HEK293 (cell line): ENCODE measurements around the gene SOCS1.

ENCODE experiments used
- BCL11A ChIP-seq: fragments of 450-650 bp; formaldehyde crosslinking; IDR thresholded peaks from 2 replicates; pipeline ENCODE4 v1.5.1; 2016; ENCODE audit warnings: low read depth, missing biosample characterization, missing genetic modification characterization
- GLI2 ChIP-seq: fragments of 450-650 bp; formaldehyde crosslinking; IDR thresholded peaks from 2 replicates; pipeline ENCODE4; 2017; ENCODE audit warnings: missing biosample characterization, missing genetic modification characterization, low read depth, borderline replicate concordance
- HOXA7 ChIP-seq: sonication (generic); formaldehyde crosslinking; IDR thresholded peaks from 2 replicates; pipeline ENCODE4 v1.8.1; 2022; ENCODE audit warnings: missing genetic modification reagents, borderline replicate concordance
- HOXC10 ChIP-seq: sonication (generic); formaldehyde crosslinking; IDR thresholded peaks from 2 replicates; pipeline ENCODE4 v1.8.1; 2023; ENCODE audit warnings: mild to moderate bottlenecking, missing genetic modification reagents
- KLF16 ChIP-seq: fragments of 450-650 bp; formaldehyde crosslinking; IDR thresholded peaks from 2 replicates; pipeline ENCODE4 v1.5.1; 2017; ENCODE audit warnings: missing biosample characterization, missing genetic modification characterization
- MEIS1 ChIP-seq: sonication (generic); formaldehyde crosslinking; IDR thresholded peaks from 2 replicates; pipeline ENCODE4 v1.8.1; 2022; ENCODE audit warnings: missing genetic modification reagents, mild to moderate bottlenecking, borderline replicate concordance
- OSR2 ChIP-seq: fragments of 450-650 bp; formaldehyde crosslinking; IDR thresholded peaks from 2 replicates; pipeline ENCODE4 v1.5.1; 2016; ENCODE audit warnings: missing biosample characterization, missing genetic modification characterization
- RBAK ChIP-seq: fragments of 450-650 bp; formaldehyde crosslinking; IDR thresholded peaks from 2 replicates; pipeline ENCODE4 v1.5.1; 2016; ENCODE audit warnings: missing biosample characterization, missing genetic modification characterization
- SP2 ChIP-seq: fragments of 450-650 bp; formaldehyde crosslinking; IDR thresholded peaks from 2 replicates; pipeline ENCODE4 v1.5.1; 2016; ENCODE audit warnings: missing biosample characterization, missing genetic modification characterization
- SP7 ChIP-seq: fragments of 450-650 bp; formaldehyde crosslinking; IDR thresholded peaks from 2 replicates; pipeline ENCODE4 v1.5.1; 2016; ENCODE audit warnings: missing biosample characterization, missing genetic modification characterization
- ZBTB1 ChIP-seq: fragments of 450-650 bp; formaldehyde crosslinking; IDR thresholded peaks from 2 replicates; pipeline ENCODE4 v1.5.1; 2016; ENCODE audit warnings: missing biosample characterization, missing genetic modification characterization
- ZBTB20 ChIP-seq: fragments of 450-650 bp; formaldehyde crosslinking; IDR thresholded peaks from 2 replicates; pipeline ENCODE4 v1.5.1; 2016; ENCODE audit warnings: missing biosample characterization, missing genetic modification characterization
- ZNF174 ChIP-seq: fragments of 450-650 bp; formaldehyde crosslinking; IDR thresholded peaks from 2 replicates; pipeline ENCODE4 v1.5.0; 2017; ENCODE audit warnings: missing biosample characterization, mild to moderate bottlenecking, missing genetic modification characterization
- ZNF184 ChIP-seq: fragments of 450-650 bp; IDR thresholded peaks from 2 replicates; pipeline ENCODE4 v1.5.1; 2018; ENCODE audit warnings: missing biosample characterization, mild to moderate bottlenecking, missing genetic modification characterization
- ZNF19 ChIP-seq: fragments of 450-650 bp; formaldehyde crosslinking; IDR thresholded peaks from 2 replicates; pipeline ENCODE4; 2016; ENCODE audit warnings: missing biosample characterization, missing genetic modification characterization, low read depth
- ZNF23 ChIP-seq: fragments of 450-650 bp; formaldehyde crosslinking; IDR thresholded peaks from 2 replicates; pipeline ENCODE4 v1.5.1; 2016; ENCODE audit warnings: missing biosample characterization, missing genetic modification characterization, borderline replicate concordance
- ZNF239 ChIP-seq: fragments of 450-650 bp; formaldehyde crosslinking; IDR thresholded peaks from 2 replicates; pipeline ENCODE4 v1.5.1; 2016; ENCODE audit warnings: missing biosample characterization, missing genetic modification characterization
- ZNF274 ChIP-seq, 2 experiments: fragments of 200-500 bp in 1 of 2; fragments of 450-650 bp in 1 of 2; sonication (Bioruptor generic) in 1 of 2; formaldehyde crosslinking in 1 of 2; IDR thresholded peaks; 2 replicates each; pipeline versions ENCODE4 v1.5.1 to v1.6.1; 2014 to 2016; ENCODE audit warnings: borderline replicate concordance in 1 of 2, inconsistent platforms in 1 of 2, low read length in 1 of 2, missing biosample characterization in 1 of 2, missing genetic modification characterization in 1 of 2
- ZNF311 ChIP-seq: fragments of 450-650 bp; formaldehyde crosslinking; IDR thresholded peaks from 2 replicates; pipeline ENCODE4 v1.5.1; 2017; ENCODE audit warnings: missing biosample characterization, missing genetic modification characterization, borderline replicate concordance
- ZNF324 ChIP-seq: fragments of 450-650 bp; formaldehyde crosslinking; IDR thresholded peaks from 2 replicates; pipeline ENCODE4 v1.5.1; 2016; ENCODE audit warnings: missing biosample characterization, missing genetic modification characterization
- ZNF350 ChIP-seq: fragments of 450-650 bp; formaldehyde crosslinking; IDR thresholded peaks from 2 replicates; pipeline ENCODE4 v1.5.0; 2017; ENCODE audit warnings: missing biosample characterization, mild to moderate bottlenecking, missing genetic modification characterization
- ZNF394 ChIP-seq: fragments of 450-650 bp; formaldehyde crosslinking; IDR thresholded peaks from 2 replicates; pipeline ENCODE4 v1.5.1; 2016; ENCODE audit warnings: missing biosample characterization, missing genetic modification characterization, mild to moderate bottlenecking, moderate library complexity, borderline replicate concordance
- ZNF548 ChIP-seq: fragments of 450-650 bp; formaldehyde crosslinking; IDR thresholded peaks from 2 replicates; pipeline ENCODE4 v1.5.1; 2016; ENCODE audit warnings: missing biosample characterization, missing genetic modification characterization
- ZNF585B ChIP-seq: fragments of 450-650 bp; formaldehyde crosslinking; IDR thresholded peaks from 2 replicates; pipeline ENCODE4 v1.5.1; 2016; ENCODE audit warnings: missing biosample characterization, missing genetic modification characterization
- ZNF629 ChIP-seq: fragments of 450-650 bp; formaldehyde crosslinking; IDR thresholded peaks from 2 replicates; pipeline ENCODE4 v1.5.1; 2017; ENCODE audit warnings: missing biosample characterization, missing genetic modification characterization
- ZNF664 ChIP-seq: fragments of 450-650 bp; formaldehyde crosslinking; IDR thresholded peaks from 2 replicates; pipeline ENCODE4 v1.5.1; 2016; ENCODE audit warnings: missing biosample characterization, missing genetic modification characterization
- ZNF670 ChIP-seq: fragments of 450-650 bp; formaldehyde crosslinking; IDR thresholded peaks from 2 replicates; pipeline ENCODE4 v1.5.1; 2016; ENCODE audit warnings: missing biosample characterization, missing genetic modification characterization, low read depth
- ZNF76 ChIP-seq: fragments of 450-650 bp; formaldehyde crosslinking; IDR thresholded peaks from 2 replicates; pipeline ENCODE4; 2016; ENCODE audit warnings: low read depth, missing biosample characterization, missing genetic modification characterization, borderline replicate concordance
- ZNF792 ChIP-seq: fragments of 450-650 bp; formaldehyde crosslinking; IDR thresholded peaks from 2 replicates; pipeline ENCODE4 v1.5.1; 2016; ENCODE audit warnings: missing biosample characterization, missing genetic modification characterization
- ZNF837 ChIP-seq: fragments of 450-650 bp; formaldehyde crosslinking; IDR thresholded peaks from 2 replicates; pipeline ENCODE4 v1.5.1; 2016; ENCODE audit warnings: missing biosample characterization, missing genetic modification characterization
- ZSCAN16 ChIP-seq: fragments of 450-650 bp; formaldehyde crosslinking; IDR thresholded peaks from 2 replicates; pipeline ENCODE4 v1.5.1; 2016; ENCODE audit warnings: missing biosample characterization, missing genetic modification characterization
- TF ChIP-seq, protein P1 (sequence below): fragments of 450-650 bp; formaldehyde crosslinking; IDR thresholded peaks from 2 replicates; pipeline ENCODE4 v1.5.1; 2016; ENCODE audit warnings: missing biosample characterization, missing genetic modification characterization, low read depth
- TF ChIP-seq, protein P2 (sequence below): fragments of 450-650 bp; formaldehyde crosslinking; IDR thresholded peaks from 2 replicates; pipeline ENCODE4 v1.5.1; 2017; ENCODE audit warnings: missing biosample characterization, missing genetic modification characterization
- TF ChIP-seq, protein P3 (sequence below): fragments of 450-650 bp; formaldehyde crosslinking; IDR thresholded peaks from 2 replicates; pipeline ENCODE4 v1.5.1; 2016; ENCODE audit warnings: missing biosample characterization, missing genetic modification characterization
- TF ChIP-seq, protein P4 (sequence below): fragments of 450-650 bp; formaldehyde crosslinking; IDR thresholded peaks from 2 replicates; pipeline ENCODE4 v1.5.1; 2017; ENCODE audit warnings: missing biosample characterization, missing genetic modification characterization

Gene SOCS1

DNA sequence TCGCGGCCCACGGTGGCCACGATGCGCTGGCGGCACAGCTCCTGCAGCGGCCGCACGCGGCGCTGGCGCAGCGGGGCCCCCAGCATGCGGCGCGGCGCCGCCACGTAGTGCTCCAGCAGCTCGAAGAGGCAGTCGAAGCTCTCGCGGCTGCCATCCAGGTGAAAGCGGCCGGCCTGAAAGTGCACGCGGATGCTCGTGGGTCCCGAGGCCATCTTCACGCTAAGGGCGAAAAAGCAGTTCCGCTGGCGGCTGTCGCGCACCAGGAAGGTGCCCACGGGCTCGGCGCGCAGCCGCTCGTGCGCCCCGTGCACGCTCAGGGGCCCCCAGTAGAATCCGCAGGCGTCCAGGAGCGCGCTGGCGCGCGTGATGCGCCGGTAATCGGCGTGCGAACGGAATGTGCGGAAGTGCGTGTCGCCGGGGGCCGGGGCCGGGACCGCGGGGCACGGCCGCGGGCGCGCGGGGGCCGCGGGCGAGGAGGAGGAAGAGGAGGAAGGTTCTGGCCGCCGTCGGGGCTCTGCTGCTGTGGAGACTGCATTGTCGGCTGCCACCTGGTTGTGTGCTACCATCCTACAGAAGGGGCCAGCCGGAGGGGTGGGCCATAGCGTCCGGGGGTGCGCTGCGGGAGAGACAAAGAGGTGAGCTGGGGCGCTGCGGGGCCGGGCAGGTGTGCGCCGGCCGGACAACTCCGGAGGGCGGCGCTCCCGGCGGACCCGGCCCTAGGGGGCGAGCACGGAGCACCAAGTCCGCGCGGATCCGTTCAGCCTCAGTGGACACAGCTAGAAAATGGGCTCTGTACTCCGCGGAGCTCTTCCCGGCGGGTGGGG, 879 bp downstream of the SOCS1 start (continued):
- TF ChIP-seq HOXC10 (CRISPR knock-in tag), result no peak
- no peak for TF ChIP-seq ZNF274 (IDR thresholded peaks at IDR 0.05; ENCODE audit: low read length)
- TF ChIP-seq ZNF274 (tag by site-specific recombination; IDR thresholded peaks at IDR 0.05; ENCODE audit: borderline replicate concordance), result no peak
- TF ChIP-seq HOXA7 (CRISPR knock-in tag), result no peak
- no peak for TF ChIP-seq ZNF670 (tag by site-specific recombination)
- TF ChIP-seq BCL11A (tag by site-specific recombination), result no peak
- TF ChIP-seq, protein P1, sequence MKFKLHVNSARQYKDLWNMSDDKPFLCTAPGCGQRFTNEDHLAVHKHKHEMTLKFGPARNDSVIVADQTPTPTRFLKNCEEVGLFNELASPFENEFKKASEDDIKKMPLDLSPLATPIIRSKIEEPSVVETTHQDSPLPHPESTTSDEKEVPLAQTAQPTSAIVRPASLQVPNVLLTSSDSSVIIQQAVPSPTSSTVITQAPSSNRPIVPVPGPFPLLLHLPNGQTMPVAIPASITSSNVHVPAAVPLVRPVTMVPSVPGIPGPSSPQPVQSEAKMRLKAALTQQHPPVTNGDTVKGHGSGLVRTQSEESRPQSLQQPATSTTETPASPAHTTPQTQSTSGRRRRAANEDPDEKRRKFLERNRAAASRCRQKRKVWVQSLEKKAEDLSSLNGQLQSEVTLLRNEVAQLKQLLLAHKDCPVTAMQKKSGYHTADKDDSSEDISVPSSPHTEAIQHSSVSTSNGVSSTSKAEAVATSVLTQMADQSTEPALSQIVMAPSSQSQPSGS (tag by site-specific recombination), result no peak
- no peak for TF ChIP-seq ZNF184 (tag by site-specific recombination)
- no peak for TF ChIP-seq ZNF548 (tag by site-specific recombination)
- TF ChIP-seq ZNF324 (tag by site-specific recombination), result no peak
- TF ChIP-seq OSR2, result no peak
- TF ChIP-seq ZBTB20 (tag by site-specific recombination), result no peak; the same call in 1 of the 2 replicates
- no peak for TF ChIP-seq ZNF792 (tag by site-specific recombination)
- TF ChIP-seq SP7 (tag by site-specific recombination), result 0 out of 2 replicates have a peak, but pooled peaks have one; percentile 24
- TF ChIP-seq, protein P2, sequence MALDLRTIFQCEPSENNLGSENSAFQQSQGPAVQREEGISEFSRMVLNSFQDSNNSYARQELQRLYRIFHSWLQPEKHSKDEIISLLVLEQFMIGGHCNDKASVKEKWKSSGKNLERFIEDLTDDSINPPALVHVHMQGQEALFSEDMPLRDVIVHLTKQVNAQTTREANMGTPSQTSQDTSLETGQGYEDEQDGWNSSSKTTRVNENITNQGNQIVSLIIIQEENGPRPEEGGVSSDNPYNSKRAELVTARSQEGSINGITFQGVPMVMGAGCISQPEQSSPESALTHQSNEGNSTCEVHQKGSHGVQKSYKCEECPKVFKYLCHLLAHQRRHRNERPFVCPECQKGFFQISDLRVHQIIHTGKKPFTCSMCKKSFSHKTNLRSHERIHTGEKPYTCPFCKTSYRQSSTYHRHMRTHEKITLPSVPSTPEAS, result no peak
- no peak for TF ChIP-seq ZNF19 (tag by site-specific recombination)
- TF ChIP-seq ZNF837 (tag by site-specific recombination), result no peak
- no peak for TF ChIP-seq ZNF394 (tag by site-specific recombination)
- TF ChIP-seq, protein P3, sequence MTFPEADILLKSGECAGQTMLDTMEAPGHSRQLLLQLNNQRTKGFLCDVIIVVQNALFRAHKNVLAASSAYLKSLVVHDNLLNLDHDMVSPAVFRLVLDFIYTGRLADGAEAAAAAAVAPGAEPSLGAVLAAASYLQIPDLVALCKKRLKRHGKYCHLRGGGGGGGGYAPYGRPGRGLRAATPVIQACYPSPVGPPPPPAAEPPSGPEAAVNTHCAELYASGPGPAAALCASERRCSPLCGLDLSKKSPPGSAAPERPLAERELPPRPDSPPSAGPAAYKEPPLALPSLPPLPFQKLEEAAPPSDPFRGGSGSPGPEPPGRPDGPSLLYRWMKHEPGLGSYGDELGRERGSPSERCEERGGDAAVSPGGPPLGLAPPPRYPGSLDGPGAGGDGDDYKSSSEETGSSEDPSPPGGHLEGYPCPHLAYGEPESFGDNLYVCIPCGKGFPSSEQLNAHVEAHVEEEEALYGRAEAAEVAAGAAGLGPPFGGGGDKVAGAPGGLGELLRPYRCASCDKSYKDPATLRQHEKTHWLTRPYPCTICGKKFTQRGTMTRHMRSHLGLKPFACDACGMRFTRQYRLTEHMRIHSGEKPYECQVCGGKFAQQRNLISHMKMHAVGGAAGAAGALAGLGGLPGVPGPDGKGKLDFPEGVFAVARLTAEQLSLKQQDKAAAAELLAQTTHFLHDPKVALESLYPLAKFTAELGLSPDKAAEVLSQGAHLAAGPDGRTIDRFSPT, result no peak
- TF ChIP-seq ZBTB1 (tag by site-specific recombination), result no peak
- TF ChIP-seq ZNF239 (tag by site-specific recombination), result no peak
- TF ChIP-seq, protein P4, sequence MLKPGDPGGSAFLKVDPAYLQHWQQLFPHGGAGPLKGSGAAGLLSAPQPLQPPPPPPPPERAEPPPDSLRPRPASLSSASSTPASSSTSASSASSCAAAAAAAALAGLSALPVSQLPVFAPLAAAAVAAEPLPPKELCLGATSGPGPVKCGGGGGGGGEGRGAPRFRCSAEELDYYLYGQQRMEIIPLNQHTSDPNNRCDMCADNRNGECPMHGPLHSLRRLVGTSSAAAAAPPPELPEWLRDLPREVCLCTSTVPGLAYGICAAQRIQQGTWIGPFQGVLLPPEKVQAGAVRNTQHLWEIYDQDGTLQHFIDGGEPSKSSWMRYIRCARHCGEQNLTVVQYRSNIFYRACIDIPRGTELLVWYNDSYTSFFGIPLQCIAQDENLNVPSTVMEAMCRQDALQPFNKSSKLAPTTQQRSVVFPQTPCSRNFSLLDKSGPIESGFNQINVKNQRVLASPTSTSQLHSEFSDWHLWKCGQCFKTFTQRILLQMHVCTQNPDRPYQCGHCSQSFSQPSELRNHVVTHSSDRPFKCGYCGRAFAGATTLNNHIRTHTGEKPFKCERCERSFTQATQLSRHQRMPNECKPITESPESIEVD (tag by site-specific recombination), result no peak
- TF ChIP-seq ZNF664 (tag by site-specific recombination), result no peak
- TF ChIP-seq ZNF350, result no peak
- TF ChIP-seq ZNF585B (tag by site-specific recombination), result no peak
- TF ChIP-seq ZNF311 (tag by site-specific recombination), result no peak
- no peak for TF ChIP-seq ZNF174 (tag by site-specific recombination)
- 0 out of 2 replicates have a peak, but pooled peaks have one; percentile 44 for TF ChIP-seq KLF16 (tag by site-specific recombination)
- no peak for TF ChIP-seq ZNF23
- no peak for TF ChIP-seq ZSCAN16 (tag by site-specific recombination)
- no peak for TF ChIP-seq MEIS1 (CRISPR knock-in tag)
- TF ChIP-seq SP2, result no peak
- no peak for TF ChIP-seq ZNF76 (tag by site-specific recombination)
- no peak for TF ChIP-seq RBAK (tag by site-specific recombination)
- TF ChIP-seq ZNF629 (tag by site-specific recombination), result no peak
- no peak for TF ChIP-seq GLI2 (tag by site-specific recombination)
